K562 (cell line): ENCODE results near the gene ZMPSTE24. TPM values are rescaled to one million over a fixed set of nuclear protein-coding genes. Genes with fewer than 3 reads are reported as not detected.

Source experiments
- ARID3B ChIP-seq: fragments of 250-450 bp; sonication (Bioruptor Pico); IDR thresholded peaks from 2 replicates; pipeline ENCODE4 v1.4.0; 2020; ENCODE audit warnings: borderline replicate concordance
- ARNT ChIP-seq, 2 experiments: fragments of 450-650 bp; IDR thresholded peaks; 2 replicates each; pipeline ENCODE4 v1.6.1; 2016; ENCODE audit warnings: mild to moderate bottlenecking in 1 of 2
- CTBP1 ChIP-seq: fragments of 450-650 bp; IDR thresholded peaks from 2 replicates; pipeline ENCODE4 v1.6.1; 2016; ENCODE audit warnings: borderline replicate concordance
- ESRRB ChIP-seq: fragments of 250-450 bp; sonication (Bioruptor Pico); IDR thresholded peaks from 2 replicates; pipeline ENCODE4 v1.5.0; 2020; ENCODE audit warnings: mild to moderate bottlenecking, moderate library complexity, borderline replicate concordance
- FOXP1 ChIP-seq: sonication (generic); formaldehyde crosslinking; IDR thresholded peaks from 2 replicates; pipeline ENCODE4 v1.8.0; 2022; ENCODE audit warnings: mild to moderate bottlenecking, missing genetic modification reagents
- FUS ChIP-seq: fragments of 200-400 bp; formaldehyde crosslinking; optimal IDR thresholded peaks from 2 replicates; pipeline ENCODE3; 2017; ENCODE audit warnings: low read depth, low read length
- HIVEP1 ChIP-seq: fragments of 250-450 bp; sonication (Bioruptor Pico); IDR thresholded peaks from 2 replicates; pipeline ENCODE4 v1.4.0; 2020; ENCODE audit warnings: mild to moderate bottlenecking
- HMG20B ChIP-seq: fragments of 250-450 bp; sonication (Bioruptor Pico); IDR thresholded peaks from 2 replicates; pipeline ENCODE4 v1.5.0; 2021; ENCODE audit warnings: mild to moderate bottlenecking
- HNRNPK ChIP-seq: fragments of 200-400 bp; formaldehyde crosslinking; IDR thresholded peaks from one replicate; pipeline ENCODE4 v1.6.1; 2018; ENCODE audit warnings: mild to moderate bottlenecking, low read depth, low read length; ENCODE audit not compliant: poor library complexity, severe bottlenecking
- MCM2 ChIP-seq: fragments of 450-650 bp; IDR thresholded peaks from 2 replicates; pipeline ENCODE4 v1.6.1; 2017; ENCODE audit warnings: low read depth, mild to moderate bottlenecking
- MTF1 ChIP-seq: fragments of 250-450 bp; sonication (Bioruptor Pico); IDR thresholded peaks from 2 replicates; pipeline ENCODE4 v1.9.0; 2021; ENCODE audit warnings: moderate library complexity, mild to moderate bottlenecking, inconsistent platforms, borderline replicate concordance
- PURB ChIP-seq: sonication (generic); formaldehyde crosslinking; IDR thresholded peaks from 2 replicates; pipeline ENCODE4 v1.9.0; 2021; ENCODE audit warnings: low read depth, mild to moderate bottlenecking, missing genetic modification reagents
- TCF3 ChIP-seq: sonication (generic); formaldehyde crosslinking; IDR thresholded peaks from 2 replicates; pipeline ENCODE4 v1.4.0; 2020; ENCODE audit warnings: mild to moderate bottlenecking, missing genetic modification reagents
- TCF7 ChIP-seq: sonication (generic); IDR thresholded peaks from 2 replicates; pipeline ENCODE4 v1.6.1; 2016; ENCODE audit warnings: antibody characterized with exemption, borderline replicate concordance
- TFAM ChIP-seq: fragments of 250-450 bp; sonication (Bioruptor Pico); conservative IDR thresholded peaks from 2 replicates; pipeline ENCODE4 v1.5.0; 2021; ENCODE audit warnings: mild to moderate bottlenecking, moderate library complexity
- XRCC3 ChIP-seq: fragments of 450-650 bp; IDR thresholded peaks from 2 replicates; pipeline ENCODE4 v1.6.1; 2017; ENCODE audit warnings: mild to moderate bottlenecking, moderate library complexity
- ZBTB1 ChIP-seq: sonication (generic); formaldehyde crosslinking; IDR thresholded peaks from 2 replicates; pipeline ENCODE4 v1.8.1; 2023; ENCODE audit warnings: missing genetic modification reagents, low read depth, mild to moderate bottlenecking, borderline replicate concordance
- ZFP30 ChIP-seq: fragments of 250-450 bp; sonication (Bioruptor Pico); IDR thresholded peaks from 2 replicates; pipeline ENCODE4 v1.8.0; 2022; ENCODE audit warnings: moderate library complexity, mild to moderate bottlenecking, inconsistent platforms, borderline replicate concordance
- ZNF124 ChIP-seq: sonication (generic); formaldehyde crosslinking; IDR thresholded peaks from 2 replicates; pipeline ENCODE4 v1.8.1; 2022; ENCODE audit warnings: missing genetic modification reagents
- ZNF175 ChIP-seq: fragments of 200-800 bp; sonication (Bioruptor generic); IDR thresholded peaks from 2 replicates; pipeline ENCODE4 v1.6.1; 2016; ENCODE audit warnings: low read depth, mild to moderate bottlenecking, missing genetic modification characterization, missing compliant biosample characterization
- ZNF263 ChIP-seq: sonication (generic); formaldehyde crosslinking; IDR thresholded peaks from 2 replicates; pipeline ENCODE4 v1.8.0; 2022; ENCODE audit warnings: mild to moderate bottlenecking, missing genetic modification reagents, borderline replicate concordance
- ZNF778 ChIP-seq: fragments of 450-650 bp; formaldehyde crosslinking; IDR thresholded peaks from 2 replicates; pipeline ENCODE4 v1.4.0; 2020; ENCODE audit warnings: mild to moderate bottlenecking, moderate library complexity
- polyA plus RNA-seq, 8 experiments: library from polyadenylated mRNA; depleted of rRNA in 4 of 8; stranded (reverse) in 5 of 8; unstranded in 3 of 8; fragments of >200 nt; fragmentation: Nextera tagmentation in 2 of 8; fragmentation: Illumina TruSeq in 1 of 8; extraction: Ambion mirVana in 2 of 8; extraction: Trizol in 1 of 8; gene quantifications; 2 replicates each; pipeline versions ENCODE4 v1.2.1 to v1.2.3, GENCODE V29; 2011 to 2014; ENCODE audit warnings: inconsistent platforms in 1 of 8, missing spikeins in 1 of 8
- total RNA-seq, 7 experiments: library from RNA; depleted of rRNA in 6 of 7; stranded (reverse); fragments of >200 nt in 6 of 7; fragmentation: Illumina TruSeq in 2 of 7; extraction: Trizol in 2 of 7; gene quantifications; 2 replicates each; pipeline versions ENCODE4 v1.2.1 to v1.2.3, GENCODE V29; 2011 to 2021; ENCODE audit warnings: low replicate concordance in 1 of 7
- TF ChIP-seq, protein P1 (sequence below): fragments of 450-650 bp; formaldehyde crosslinking; IDR thresholded peaks from 2 replicates; pipeline ENCODE4 v1.4.0; 2020; ENCODE audit warnings: mild to moderate bottlenecking
- TF ChIP-seq, protein P2 (sequence below): fragments of 450-650 bp; IDR thresholded peaks from 2 replicates; pipeline ENCODE4 v1.6.1; 2016; ENCODE audit warnings: low read depth, mild to moderate bottlenecking, moderate library complexity
- TF ChIP-seq, protein P3 (sequence below), 2 experiments: fragments of 250-450 bp in 1 of 2; fragments of 450-650 bp in 1 of 2; sonication (Bioruptor Pico) in 1 of 2; IDR thresholded peaks; 2 replicates each; pipeline versions ENCODE4 v1.6.1 to v1.8.0; 2016 to 2021; ENCODE audit warnings: mild to moderate bottlenecking in 2 of 2, moderate library complexity in 2 of 2, missing compliant biosample characterization in 1 of 2, missing genetic modification characterization in 1 of 2

ZMPSTE24 gene
- total and polyA plus RNA-seq, 9 of the 15 experiments (the other 6 are each of a cell fraction or from before 2014, with no cell fraction given): 30.7 to 75.9 (median 64.3) TPM

DNA sequence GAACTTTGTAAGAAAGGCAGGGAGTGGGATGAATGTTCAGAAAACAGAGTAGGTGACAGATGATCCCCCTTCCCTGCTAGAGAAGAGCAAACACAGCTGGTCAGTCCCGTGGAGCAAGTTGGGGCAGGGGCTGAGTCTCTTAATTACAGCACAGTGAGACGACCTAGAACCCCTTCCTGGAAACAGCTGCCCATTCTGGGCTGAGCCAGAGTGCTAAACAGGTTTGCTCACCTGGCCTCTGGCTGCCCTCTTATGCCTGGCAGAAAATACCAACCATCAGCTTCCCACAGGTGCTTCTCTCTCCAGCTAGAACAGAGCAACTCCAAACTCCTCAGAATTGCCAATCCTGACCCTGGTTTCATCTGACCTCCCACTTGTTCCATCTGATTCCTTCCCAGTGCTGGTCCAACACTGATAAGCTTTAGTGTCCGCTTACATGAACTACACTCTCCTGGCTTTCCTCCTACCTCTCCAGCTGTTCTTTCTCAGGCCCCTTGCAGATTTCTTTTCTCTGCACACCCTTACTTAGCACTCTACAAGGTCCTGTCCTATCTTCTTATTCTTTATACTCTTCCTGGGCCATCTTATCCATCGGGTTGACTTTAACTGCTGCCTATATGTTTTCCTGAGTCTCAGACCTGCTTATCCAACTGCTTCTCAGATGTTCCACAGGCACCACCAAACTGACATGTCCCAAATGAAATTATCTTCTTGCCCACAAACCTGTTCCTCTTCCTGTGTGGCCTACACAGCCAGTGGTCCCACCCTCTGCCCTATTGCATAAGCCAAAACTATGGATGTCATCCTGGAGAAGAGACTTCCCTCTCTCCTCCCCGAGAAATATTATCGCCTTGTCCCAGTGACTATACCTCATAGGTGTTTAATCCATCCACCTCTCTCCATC is 81.6 kb downstream of the ZMPSTE24 start (continued):
- TF ChIP-seq, protein P1, sequence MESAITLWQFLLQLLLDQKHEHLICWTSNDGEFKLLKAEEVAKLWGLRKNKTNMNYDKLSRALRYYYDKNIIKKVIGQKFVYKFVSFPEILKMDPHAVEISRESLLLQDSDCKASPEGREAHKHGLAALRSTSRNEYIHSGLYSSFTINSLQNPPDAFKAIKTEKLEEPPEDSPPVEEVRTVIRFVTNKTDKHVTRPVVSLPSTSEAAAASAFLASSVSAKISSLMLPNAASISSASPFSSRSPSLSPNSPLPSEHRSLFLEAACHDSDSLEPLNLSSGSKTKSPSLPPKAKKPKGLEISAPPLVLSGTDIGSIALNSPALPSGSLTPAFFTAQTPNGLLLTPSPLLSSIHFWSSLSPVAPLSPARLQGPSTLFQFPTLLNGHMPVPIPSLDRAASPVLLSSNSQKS (CRISPR knock-in tag): no peak
- TF ChIP-seq HIVEP1 (CRISPR knock-in tag) (no peak), FOXP1 (no peak), ZFP30 (CRISPR knock-in tag) (no peak), MCM2 (no peak), MTF1 (CRISPR knock-in tag) (no peak), ZBTB1 (CRISPR knock-in tag) (no peak), CTBP1 (peak; percentile 57; the same call in 1 of the 2 replicates), HMG20B (CRISPR knock-in tag) (no peak), ZNF263 (CRISPR knock-in tag) (no peak), HNRNPK (no peak), TCF7 (no peak), TFAM (CRISPR knock-in tag) (no peak), ZNF778 (no peak), ZNF175 (0 out of 2 replicates have a peak, but pooled peaks have one; percentile 19), ARNT (IDR thresholded peaks at IDR 0.05) (peak; percentile 28 to 36; a peak in 1 of 4 replicates), XRCC3 (no peak), FUS (no peak), ESRRB (CRISPR knock-in tag) (no peak), ZNF124 (no peak), PURB (CRISPR knock-in tag) (no peak), TCF3 (CRISPR knock-in tag) (peak; percentile 90), ARID3B (CRISPR knock-in tag) (no peak)
- TF ChIP-seq, protein P2, sequence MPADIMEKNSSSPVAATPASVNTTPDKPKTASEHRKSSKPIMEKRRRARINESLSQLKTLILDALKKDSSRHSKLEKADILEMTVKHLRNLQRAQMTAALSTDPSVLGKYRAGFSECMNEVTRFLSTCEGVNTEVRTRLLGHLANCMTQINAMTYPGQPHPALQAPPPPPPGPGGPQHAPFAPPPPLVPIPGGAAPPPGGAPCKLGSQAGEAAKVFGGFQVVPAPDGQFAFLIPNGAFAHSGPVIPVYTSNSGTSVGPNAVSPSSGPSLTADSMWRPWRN: no peak
- TF ChIP-seq, protein P3, sequence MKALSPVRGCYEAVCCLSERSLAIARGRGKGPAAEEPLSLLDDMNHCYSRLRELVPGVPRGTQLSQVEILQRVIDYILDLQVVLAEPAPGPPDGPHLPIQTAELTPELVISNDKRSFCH (CRISPR knock-in tag; IDR thresholded peaks at IDR 0.05): no peak
- TF ChIP-seq, protein P3 (tag; IDR thresholded peaks at IDR 0.05): no peak
